ENCODE measurements around the gene GTF3A.

Gene GTF3A

DNA sequence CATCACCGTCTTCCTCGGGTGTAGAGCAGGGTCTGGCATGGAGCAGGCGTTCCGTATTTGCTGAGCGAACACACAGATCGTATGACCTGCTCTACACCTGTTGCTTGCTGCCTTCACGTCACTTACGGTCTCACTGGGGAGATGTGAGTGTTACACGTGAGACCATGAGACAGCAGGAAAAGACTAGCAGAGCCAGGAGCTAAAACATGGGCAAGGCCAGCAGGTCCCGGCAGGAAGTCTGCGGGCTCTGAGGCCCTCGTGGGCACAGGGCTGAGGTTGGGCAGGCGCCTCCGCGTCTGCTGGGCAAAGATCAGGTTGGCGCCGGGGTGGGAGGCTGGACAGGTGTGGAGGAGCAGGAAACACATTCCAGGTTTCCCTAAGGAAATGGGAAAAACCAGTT lies 19.7 kb upstream of the GTF3A start:
- Histone ChIP-seq H3K9me3 (ENCODE audit: control extremely low read depth in 1 of 5, control insufficient read depth in 4 of 5, insufficient read depth in 2 of 5, low read depth in 1 of 5, low read length in 4 of 5) (no peaks in the 10 kb centered on the region), H3K27me3 (replicated peaks in 2 of 5; ENCODE audit: control insufficient read depth in 4 of 5, insufficient read depth in 5 of 5, low read length in 4 of 5) (no peaks in the 10 kb centered on the region), H3K4me3 (ENCODE audit: control insufficient read depth in 1 of 7, extremely low read depth in 1 of 7, insufficient read depth in 4 of 7, low read depth in 2 of 7, low read length in 6 of 7) (no peak overlapping the region), H3K36me3 (ENCODE audit: control insufficient read depth in 4 of 4, insufficient read depth in 4 of 4, low read length in 3 of 4) (no peaks in the 10 kb centered on the region), H3K4me1 (ENCODE audit: control extremely low read depth in 1 of 4, control insufficient read depth in 4 of 4, insufficient read depth in 4 of 4, low read length in 3 of 4) (peaks cover 4 to 47% (median 25%) of the 10 kb centered on the region in 4 experiments), H3K27ac (ENCODE audit: insufficient read depth in 1 of 2, low read depth in 1 of 2, low read length in 2 of 2, poor library complexity in 1 of 2, severe bottlenecking in 2 of 2) (no peak overlapping the region)
- DNase-seq: peak in 2 of 3 donors; percentile 56 to 85
- POLR2A ChIA-PET: no interaction called here
- 64% methylated on average over 13 of the region's 17 CpGs for WGBS (ENCODE audit: insufficient coverage)
- CTCF ChIA-PET: interaction anchor here (0.6 to 3.4 kb wide), 7 partner anchors 10 to 140 kb away, joined by 3 to 18 read pairs (median 5); partner anchors contain the start of gene GTF3A

DNA sequence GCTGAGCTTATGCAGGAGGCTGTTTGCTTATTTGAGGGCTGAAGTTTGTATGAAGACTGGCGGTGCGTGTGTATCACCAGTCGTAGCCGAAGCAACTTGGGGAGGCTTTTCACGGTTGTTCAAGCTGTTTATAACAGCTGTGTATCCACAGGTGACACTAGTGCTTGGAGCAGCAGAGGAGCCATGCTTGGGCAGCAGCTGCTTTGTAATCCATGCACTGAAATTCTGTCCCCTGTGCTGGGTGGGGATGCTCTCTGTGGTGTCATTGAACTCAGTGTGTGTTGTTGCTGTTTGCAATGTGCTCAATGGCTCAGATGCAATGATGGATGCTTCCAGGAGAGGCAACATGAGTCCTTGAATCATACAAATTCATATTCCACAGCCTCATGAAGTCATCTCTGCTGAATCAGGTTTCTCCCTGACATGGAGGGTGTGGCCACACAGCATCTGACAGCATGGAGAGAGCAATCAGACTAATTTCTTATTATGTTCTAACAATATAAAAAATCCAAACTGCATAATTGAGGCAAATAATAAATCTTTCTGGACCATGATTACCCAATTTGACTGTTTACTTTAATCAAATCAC lies 18.8 kb upstream of the GTF3A start:
- peak in 2 of 3 donors; percentile 19 to 22 for DNase-seq
- no peak overlapping the region for H3K27ac ChIP-seq (ENCODE audit: insufficient read depth in 1 of 2, low read depth in 1 of 2, low read length in 2 of 2, poor library complexity in 1 of 2, severe bottlenecking in 2 of 2)
- H3K27me3 ChIP-seq (replicated peaks in 2 of 5; ENCODE audit: control insufficient read depth in 4 of 5, insufficient read depth in 5 of 5, low read length in 4 of 5): no peaks in the 10 kb centered on the region
- WGBS (ENCODE audit: insufficient coverage): 100% methylated on average over 5 of the region's 5 CpGs
- ChIA-PET POLR2A (no interaction called here), CTCF (interaction anchor here (0.8 to 3.4 kb wide), 11 partner anchors 9 to 129 kb away, joined by 3 to 18 read pairs (median 5); partner anchors contain the start of gene GTF3A)
- peaks cover 4 to 47% (median 24%) of the 10 kb centered on the region in 4 experiments for H3K4me1 ChIP-seq (ENCODE audit: control extremely low read depth in 1 of 4, control insufficient read depth in 4 of 4, insufficient read depth in 4 of 4, low read length in 3 of 4)
- no peaks in the 10 kb centered on the region for H3K9me3 ChIP-seq (ENCODE audit: control extremely low read depth in 1 of 5, control insufficient read depth in 4 of 5, insufficient read depth in 2 of 5, low read depth in 1 of 5, low read length in 4 of 5)
- H3K36me3 ChIP-seq (ENCODE audit: control insufficient read depth in 4 of 4, insufficient read depth in 4 of 4, low read length in 3 of 4): no peaks in the 10 kb centered on the region
- H3K4me3 ChIP-seq (ENCODE audit: control insufficient read depth in 1 of 7, extremely low read depth in 1 of 7, insufficient read depth in 4 of 7, low read depth in 2 of 7, low read length in 6 of 7): no peak overlapping the region

DNA sequence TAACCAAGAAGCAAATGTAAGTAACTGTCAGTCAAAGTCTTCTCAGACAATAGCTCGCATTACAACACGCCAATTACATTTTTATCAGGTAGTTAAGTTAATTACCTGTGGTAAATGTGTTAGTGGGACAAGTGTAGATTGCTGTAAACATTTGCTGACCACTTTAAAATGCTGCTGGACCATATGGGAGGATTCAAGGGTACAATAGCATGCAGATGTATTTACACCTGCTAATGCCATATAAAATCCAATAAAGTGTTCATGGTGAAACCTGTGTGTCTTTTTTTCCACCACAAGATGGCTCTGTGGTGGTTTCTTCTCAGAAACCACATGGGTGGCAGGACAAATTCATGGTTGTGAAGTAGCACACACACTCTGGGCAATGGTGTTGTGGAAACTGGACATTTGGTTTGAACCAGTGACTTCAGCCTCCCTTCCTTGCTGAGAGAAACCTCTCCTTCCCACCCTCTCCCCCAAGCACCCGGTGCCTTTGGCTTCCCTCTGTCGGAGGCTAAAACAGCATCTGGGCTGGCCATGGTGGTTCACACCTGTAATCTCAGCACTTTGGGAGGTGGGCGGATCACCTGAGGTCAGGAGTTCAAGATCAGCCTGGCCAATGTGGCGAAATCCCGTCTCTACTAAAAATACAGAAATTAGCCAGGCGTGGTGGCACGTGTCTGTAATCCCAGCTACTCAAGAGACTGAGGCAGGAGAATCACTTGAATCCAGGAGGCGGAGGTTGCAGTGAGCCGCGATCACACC lies 18.1 kb upstream of the GTF3A start:
- CTCF ChIA-PET: interaction anchor here (0.8 to 3.4 kb wide), 10 partner anchors 9 to 382 kb away, joined by 3 to 18 read pairs (median 4); partner anchors contain the start of gene GTF3A
- Histone ChIP-seq H3K4me3 (ENCODE audit: control insufficient read depth in 1 of 7, extremely low read depth in 1 of 7, insufficient read depth in 4 of 7, low read depth in 2 of 7, low read length in 6 of 7) (no peak overlapping the region), H3K9me3 (ENCODE audit: control extremely low read depth in 1 of 5, control insufficient read depth in 4 of 5, insufficient read depth in 2 of 5, low read depth in 1 of 5, low read length in 4 of 5) (no peaks in the 10 kb centered on the region), H3K36me3 (ENCODE audit: control insufficient read depth in 4 of 4, insufficient read depth in 4 of 4, low read length in 3 of 4) (no peaks in the 10 kb centered on the region), H3K4me1 (ENCODE audit: control extremely low read depth in 1 of 4, control insufficient read depth in 4 of 4, insufficient read depth in 4 of 4, low read length in 3 of 4) (peaks cover 0 to 41% (median 19%) of the 10 kb centered on the region in 4 experiments), H3K27me3 (replicated peaks in 2 of 5; ENCODE audit: control insufficient read depth in 4 of 5, insufficient read depth in 5 of 5, low read length in 4 of 5) (no peaks in the 10 kb centered on the region), H3K27ac (ENCODE audit: insufficient read depth in 1 of 2, low read depth in 1 of 2, low read length in 2 of 2, poor library complexity in 1 of 2, severe bottlenecking in 2 of 2) (no peak overlapping the region)
- POLR2A ChIA-PET: no interaction called here
- DNase-seq: peak; percentile 49 to 71 (median 67)
- 100% methylated on average over 7 of the region's 12 CpGs for WGBS (ENCODE audit: insufficient coverage)

DNA sequence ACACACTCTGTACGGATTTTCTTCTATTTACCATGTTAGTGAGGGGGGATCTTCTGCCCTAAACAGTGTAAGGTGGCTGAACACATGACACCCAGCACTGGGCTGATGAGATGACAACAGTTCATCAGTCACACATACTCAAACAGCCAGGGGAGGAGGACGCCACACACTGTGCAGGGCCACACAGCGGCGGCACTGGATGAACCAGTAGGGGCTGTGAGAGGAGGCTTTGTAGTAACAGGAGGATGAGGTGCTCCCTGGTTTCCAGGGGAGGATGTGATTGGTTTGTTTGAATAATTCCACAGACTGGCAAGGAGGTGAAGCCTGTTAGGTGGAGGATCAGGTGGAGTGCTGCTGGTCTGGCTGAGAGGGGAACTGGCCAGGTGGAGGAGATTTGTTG lies 16.3 kb upstream of the GTF3A start:
- Histone ChIP-seq H3K9me3 (ENCODE audit: control extremely low read depth in 1 of 5, control insufficient read depth in 4 of 5, insufficient read depth in 2 of 5, low read depth in 1 of 5, low read length in 4 of 5) (no peaks in the 10 kb centered on the region), H3K4me1 (ENCODE audit: control extremely low read depth in 1 of 4, control insufficient read depth in 4 of 4, insufficient read depth in 4 of 4, low read length in 3 of 4) (peaks cover 0 to 33% (median 16%) of the 10 kb centered on the region in 4 experiments), H3K4me3 (ENCODE audit: control insufficient read depth in 1 of 7, extremely low read depth in 1 of 7, insufficient read depth in 4 of 7, low read depth in 2 of 7, low read length in 6 of 7) (no peak overlapping the region), H3K27me3 (replicated peaks in 2 of 5; ENCODE audit: control insufficient read depth in 4 of 5, insufficient read depth in 5 of 5, low read length in 4 of 5) (no peaks in the 10 kb centered on the region), H3K36me3 (ENCODE audit: control insufficient read depth in 4 of 4, insufficient read depth in 4 of 4, low read length in 3 of 4) (no peaks in the 10 kb centered on the region), H3K27ac (ENCODE audit: insufficient read depth in 1 of 2, low read depth in 1 of 2, low read length in 2 of 2, poor library complexity in 1 of 2, severe bottlenecking in 2 of 2) (no peak overlapping the region)
- ChIA-PET CTCF (no interaction called here), POLR2A (no interaction called here)
- no peak for DNase-seq
- WGBS (ENCODE audit: insufficient coverage): no CpG with 5 or more reads among the region's 4 CpGs

DNA sequence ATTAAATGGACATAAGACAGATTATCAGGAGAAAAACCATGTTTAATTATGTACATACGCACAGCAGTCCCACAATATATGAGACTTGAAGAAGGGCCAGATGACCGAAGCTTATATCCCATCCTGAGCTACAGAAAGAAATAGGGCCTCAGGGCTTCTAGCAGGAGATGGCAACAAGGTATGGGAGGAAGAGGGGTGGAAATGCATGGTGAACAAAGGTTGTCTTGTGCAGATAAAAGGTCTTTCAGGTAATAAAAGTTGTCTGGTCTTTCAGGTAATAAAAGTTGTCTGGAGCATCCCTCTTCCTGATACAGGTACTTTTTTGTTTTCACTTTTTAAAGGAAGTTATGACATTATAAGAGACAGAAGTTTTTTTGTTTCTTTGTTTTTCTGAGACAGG lies 15.4 kb upstream of the GTF3A start:
- Histone ChIP-seq H3K36me3 (ENCODE audit: control insufficient read depth in 4 of 4, insufficient read depth in 4 of 4, low read length in 3 of 4) (no peaks in the 10 kb centered on the region), H3K27ac (ENCODE audit: insufficient read depth in 1 of 2, low read depth in 1 of 2, low read length in 2 of 2, poor library complexity in 1 of 2, severe bottlenecking in 2 of 2) (no peak overlapping the region), H3K4me3 (ENCODE audit: control insufficient read depth in 1 of 7, extremely low read depth in 1 of 7, insufficient read depth in 4 of 7, low read depth in 2 of 7, low read length in 6 of 7) (no peak overlapping the region), H3K9me3 (ENCODE audit: control extremely low read depth in 1 of 5, control insufficient read depth in 4 of 5, insufficient read depth in 2 of 5, low read depth in 1 of 5, low read length in 4 of 5) (no peaks in the 10 kb centered on the region), H3K27me3 (replicated peaks in 2 of 5; ENCODE audit: control insufficient read depth in 4 of 5, insufficient read depth in 5 of 5, low read length in 4 of 5) (no peaks in the 10 kb centered on the region), H3K4me1 (ENCODE audit: control extremely low read depth in 1 of 4, control insufficient read depth in 4 of 4, insufficient read depth in 4 of 4, low read length in 3 of 4) (peaks cover 0 to 24% (median 8%) of the 10 kb centered on the region in 4 experiments)
- ChIA-PET POLR2A (no interaction called here), CTCF (interaction anchor here (1.2 to 1.3 kb wide), 2 partner anchors 11 to 417 kb away, joined by 4 read pairs; no protein-coding TSS in a partner anchor)
- DNase-seq: no peak
- WGBS (ENCODE audit: insufficient coverage): 100% methylated on average over 1 of the region's 2 CpGs

DNA sequence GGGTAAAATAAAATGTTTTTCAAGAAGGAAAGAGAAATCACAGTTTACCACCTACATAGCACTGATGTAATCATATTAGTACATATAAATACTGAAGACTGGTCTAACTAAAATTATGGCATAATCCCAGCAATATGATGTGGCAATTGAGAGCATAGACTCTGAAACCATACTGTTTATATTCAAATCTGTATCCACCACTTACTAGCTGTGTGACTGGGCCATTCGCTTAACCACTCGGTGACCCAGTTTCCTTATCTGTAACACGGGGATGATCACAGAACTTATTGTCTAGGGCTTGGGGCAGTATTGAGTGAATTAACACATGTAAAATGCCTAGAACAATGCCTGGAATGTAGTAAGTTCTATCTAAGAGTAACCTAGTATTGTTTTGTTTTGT lies 13.1 kb upstream of the GTF3A start:
- no peak overlapping the region for H3K4me3 ChIP-seq (ENCODE audit: control insufficient read depth in 1 of 7, extremely low read depth in 1 of 7, insufficient read depth in 4 of 7, low read depth in 2 of 7, low read length in 6 of 7)
- H3K27me3 ChIP-seq (replicated peaks in 2 of 5; ENCODE audit: control insufficient read depth in 4 of 5, insufficient read depth in 5 of 5, low read length in 4 of 5): no peaks in the 10 kb centered on the region
- no peaks in the 10 kb centered on the region for H3K9me3 ChIP-seq (ENCODE audit: control extremely low read depth in 1 of 5, control insufficient read depth in 4 of 5, insufficient read depth in 2 of 5, low read depth in 1 of 5, low read length in 4 of 5)
- H3K27ac ChIP-seq (ENCODE audit: insufficient read depth in 1 of 2, low read depth in 1 of 2, low read length in 2 of 2, poor library complexity in 1 of 2, severe bottlenecking in 2 of 2): no peak overlapping the region
- H3K4me1 ChIP-seq (ENCODE audit: control extremely low read depth in 1 of 4, control insufficient read depth in 4 of 4, insufficient read depth in 4 of 4, low read length in 3 of 4): peaks cover 0 to 4% (median 1%) of the 10 kb centered on the region in 4 experiments
- ChIA-PET POLR2A (no interaction called here), CTCF (interaction anchor here (1.3 to 5.0 kb wide), 3 partner anchors 15 to 162 kb away, joined by 3 to 27 read pairs (median 3); partner anchors contain the start of gene GTF3A)
- no peaks in the 10 kb centered on the region for H3K36me3 ChIP-seq (ENCODE audit: control insufficient read depth in 4 of 4, insufficient read depth in 4 of 4, low read length in 3 of 4)
- no peak for DNase-seq
- 100% methylated on average over 3 of the region's 3 CpGs for WGBS (ENCODE audit: insufficient coverage)

DNA sequence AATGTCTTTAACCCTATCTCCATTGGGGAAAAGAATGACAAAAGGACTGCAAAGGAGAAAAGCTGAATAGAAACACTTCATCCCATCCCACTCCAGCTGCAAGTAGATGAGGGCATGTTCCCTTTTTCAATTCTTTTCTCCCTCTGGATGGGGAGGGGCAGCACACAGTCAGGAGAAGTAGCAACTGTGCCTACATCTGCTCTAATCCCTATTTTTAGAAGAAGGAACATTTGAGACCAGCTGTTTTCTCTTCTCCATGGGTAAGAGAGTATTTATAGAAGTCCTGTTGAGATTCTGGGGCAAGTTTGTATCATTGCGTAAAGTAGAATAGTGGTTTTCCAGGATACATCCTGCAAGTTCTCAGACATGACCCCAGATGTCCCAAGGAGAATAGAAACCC lies 9.3 kb upstream of the GTF3A start:
- CTCF ChIA-PET: interaction anchor here (0.7 to 5.0 kb wide), 6 partner anchors 9 to 411 kb away, joined by 3 to 27 read pairs (median 4); partner anchors contain the start of gene GTF3A

More for the DNA sequence above, 9.3 kb upstream of the GTF3A start:
- no peaks in the 10 kb centered on the region for H3K27me3 ChIP-seq (replicated peaks in 2 of 5; ENCODE audit: control insufficient read depth in 4 of 5, insufficient read depth in 5 of 5, low read length in 4 of 5)
- DNase-seq: no peak
- no peaks in the 10 kb centered on the region for H3K4me1 ChIP-seq (ENCODE audit: control extremely low read depth in 1 of 4, control insufficient read depth in 4 of 4, insufficient read depth in 4 of 4, low read length in 3 of 4)
- H3K36me3 ChIP-seq (ENCODE audit: control insufficient read depth in 4 of 4, insufficient read depth in 4 of 4, low read length in 3 of 4): no peaks in the 10 kb centered on the region
- H3K27ac ChIP-seq (ENCODE audit: insufficient read depth in 1 of 2, low read depth in 1 of 2, low read length in 2 of 2, poor library complexity in 1 of 2, severe bottlenecking in 2 of 2): no peak overlapping the region
- no peak overlapping the region for H3K4me3 ChIP-seq (ENCODE audit: control insufficient read depth in 1 of 7, extremely low read depth in 1 of 7, insufficient read depth in 4 of 7, low read depth in 2 of 7, low read length in 6 of 7)
- POLR2A ChIA-PET: no interaction called here
- H3K9me3 ChIP-seq (ENCODE audit: control extremely low read depth in 1 of 5, control insufficient read depth in 4 of 5, insufficient read depth in 2 of 5, low read depth in 1 of 5, low read length in 4 of 5): no peaks in the 10 kb centered on the region
- WGBS (ENCODE audit: insufficient coverage): no CpG with 5 or more reads among the region's 1 CpG

Data from common myeloid progenitor, CD34-positive (primary cell).